HG03025 (cell line): Measurements from ENCODE around the gene HOMEZ.
"Not testable (repeated sequence)": the region's sequence is repeated elsewhere in the genome, so short reads cannot be mapped to it uniquely, and the experiment has no call there.

Experiments
- ATAC-seq: cut with Tn5 transposase; IDR thresholded peaks from one replicate; pipeline ENCODE4 v1.9.1; 2021; ENCODE audit warnings: mild to moderate bottlenecking, moderate library complexity; ENCODE audit not compliant: unreplicated experiment, low FRiP score

Gene HOMEZ

DNA sequence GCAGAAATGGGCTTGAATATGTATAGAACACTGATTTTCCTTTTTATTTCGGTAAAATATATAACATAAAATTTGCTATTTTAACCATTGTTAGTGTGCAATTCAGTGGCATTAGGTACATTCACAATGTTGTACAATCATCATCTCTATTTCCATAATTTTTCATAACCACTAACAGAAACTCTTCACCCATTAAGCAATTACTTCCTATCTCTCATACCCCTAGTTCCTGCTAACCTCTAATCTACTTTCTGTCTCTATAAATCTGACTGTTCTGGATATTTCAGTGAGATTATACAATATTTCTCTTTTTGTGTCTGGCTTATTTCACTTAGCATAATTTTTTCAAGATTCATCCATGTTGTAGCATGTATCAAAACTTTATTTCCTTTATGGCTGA, 57.1 kb downstream of the HOMEZ start:
- no peak for ATAC-seq

GRCh38 chr14:23227566-23227965, 58.4 kb downstream of the HOMEZ start:
- no peak for ATAC-seq

DNA sequence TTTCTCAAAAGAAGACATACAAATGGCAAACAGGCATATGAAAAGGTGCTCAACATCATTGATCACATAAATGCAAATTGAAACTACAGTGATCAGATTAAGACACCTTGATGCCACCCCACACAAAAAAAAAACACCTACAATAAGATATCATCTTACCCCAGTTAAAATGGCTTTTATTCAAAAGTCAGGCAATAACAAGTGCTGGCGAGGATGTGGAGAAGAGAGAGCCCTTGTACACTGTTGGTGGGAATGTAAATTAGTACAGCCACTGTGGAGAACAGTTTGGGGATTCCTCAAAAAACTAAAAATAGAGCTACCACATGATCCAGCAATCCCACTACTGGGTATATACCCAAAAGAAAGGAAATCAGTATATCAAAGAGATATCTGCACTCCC, 61.0 kb downstream of the HOMEZ start:
- not testable (repeated sequence) for ATAC-seq
